Heart left ventricle (tissue), 16 donors: ENCODE measurements around the gene SERPINA9. TPM values are rescaled to one million over a fixed set of nuclear protein-coding genes. Genes with fewer than 3 reads are reported as not detected.

Source experiments
- ATAC-seq, 4 donors: fragments of 200-7000 bp; cut with Tn5 transposase; one replicate each; pipeline ENCODE4 v1.9.1; 2020 to 2022; ENCODE audit warnings: moderate library complexity in 4 of 4, mild to moderate bottlenecking in 3 of 4, moderate number of reproducible peaks in 1 of 4
- DNase-seq, 5 donors: peaks; one replicate each; pipeline ENCODE4 v3.0.0-alpha.2; 2020
- H3K27ac ChIP-seq, 12 donors: fragments of 200-600 bp; sonication (generic) in 4 of 12; one replicate each; pipeline versions ENCODE4 v1.5.0 to v1.8.0; 2016 to 2022; ENCODE audit warnings: mild to moderate bottlenecking in 2 of 12
- H3K27me3 ChIP-seq, 9 donors: fragments of 200-600 bp; sonication (generic) in 2 of 9; one replicate each; pipeline versions ENCODE4 v1.5.1 to v1.8.0; 2016 to 2022; ENCODE audit warnings: mild to moderate bottlenecking in 3 of 9
- H3K36me3 ChIP-seq, 9 donors: fragments of 200-600 bp; sonication (generic) in 2 of 9; one replicate each; pipeline versions ENCODE4 v1.5.0 to v1.8.0; 2018 to 2022; ENCODE audit warnings: mild to moderate bottlenecking in 2 of 9
- H3K4me1 ChIP-seq, 12 donors: fragments of 200-600 bp; sonication (generic) in 4 of 12; one replicate each; pipeline versions ENCODE4 v1.5.0 to v1.8.0; 2016 to 2022; ENCODE audit warnings: mild to moderate bottlenecking in 3 of 12
- H3K4me3 ChIP-seq, 12 donors: fragments of 200-600 bp; sonication (generic) in 4 of 12; one replicate each; pipeline versions ENCODE4 v1.5.0 to v1.8.0; 2017 to 2022; ENCODE audit warnings: mild to moderate bottlenecking in 9 of 12, moderate library complexity in 4 of 12
- H3K9me3 ChIP-seq, 12 donors: fragments of 200-600 bp; sonication (generic) in 4 of 12; one replicate each; pipeline versions ENCODE4 v1.5.0 to v1.8.0; 2016 to 2022; ENCODE audit warnings: mild to moderate bottlenecking in 1 of 12
- POLR2A ChIP-seq, 2 donors: fragments of 450-650 bp; IDR thresholded peaks; one replicate each; pipeline ENCODE4 v1.6.1; 2017; ENCODE audit warnings: antibody characterized with exemption in 2 of 2, mild to moderate bottlenecking in 2 of 2, moderate library complexity in 2 of 2
- WGBS, 4 donors: extraction: QIAGEN DNeasy Blood & Tissue Kit in 2 of 4; methylation state at CpG; one replicate each; pipeline versions ENCODE4 v1.1.5 to v1.1.7; 2013 to 2018; 5-methylcytosine and 5-hydroxymethylcytosine counted together
- intact Hi-C, 10 donors: fragments of 100-400 bp; cut with DNase I; formaldehyde crosslinking; loops; one replicate each; pipeline versions ENCODE4 v1.11.1 to v1.14.2; 2022
- polyA plus RNA-seq, 2 donors: library from polyadenylated mRNA; stranded (reverse); fragments of 200-250 nt; gene quantifications; one replicate each; pipeline ENCODE4 v1.2.3, GENCODE V29; 2013
- total RNA-seq, 9 donors: library from RNA; depleted of rRNA in 2 of 9; stranded (reverse); fragments of >200 nt in 2 of 9; fragmentation: NEBNext Ultra II Directional in 3 of 9; extraction: Animal tissue kit (Norgen Biotek cat#: 25700) in 3 of 9; gene quantifications; one replicate each; pipeline versions ENCODE4 v1.1.0 to v1.2.4, GENCODE V29; 2016 to 2023
- TF ChIP-seq, protein P1 (sequence below), 12 donors: fragments of 200-600 bp; sonication (generic) in 4 of 12; IDR thresholded peaks; one replicate each; pipeline versions ENCODE4 v1.5.0 to v1.8.0; 2018 to 2022; ENCODE audit warnings: antibody characterized with exemption in 12 of 12, mild to moderate bottlenecking in 5 of 12
- donor health status: ischemic (EF 13 %, LVEDD 7.1; RV severe dilation, severe dysfunction).
- donor health status: healthy with polysubstance abuse.
- donor health status: DM: no; HTN: yes; CAD: no.
- donor health status: DM: no; HTN: no; CAD: no.
- donor health status: ischemic (EF 25% LVEDD 6.9; RV normal size, moderate dysfunction).
- donor health status: ischemic (EF 25% LVEDD 5.7; RV mildly dilated, moderate dysfunction).
- donor health status: healthy.
- donor health status: DM: yes; HTN: yes; CAD: no.
- donor health status: ischemic (EF 35%, LVEDD 5.7; RV mildly dilated, moderate dysfunction).
- donor health status: nonischemic (EF 11% LVEDD 7.7; RV severe dilation, severe dysfunction).
- donor health status: DM: yes; HTN: yes; CAD: no.
- donor health status: PGD.
- donor health status: ischemic (EF 29% LVEDD 5.4; RV normal size, mild dysfunction).
- donor health status: nonischemic (EF 23%, LVEDD 6.1; RV moderate dilation, normal function).

The SERPINA9 gene
- total and polyA plus RNA-seq, 11 donors, result not detected

DNA sequence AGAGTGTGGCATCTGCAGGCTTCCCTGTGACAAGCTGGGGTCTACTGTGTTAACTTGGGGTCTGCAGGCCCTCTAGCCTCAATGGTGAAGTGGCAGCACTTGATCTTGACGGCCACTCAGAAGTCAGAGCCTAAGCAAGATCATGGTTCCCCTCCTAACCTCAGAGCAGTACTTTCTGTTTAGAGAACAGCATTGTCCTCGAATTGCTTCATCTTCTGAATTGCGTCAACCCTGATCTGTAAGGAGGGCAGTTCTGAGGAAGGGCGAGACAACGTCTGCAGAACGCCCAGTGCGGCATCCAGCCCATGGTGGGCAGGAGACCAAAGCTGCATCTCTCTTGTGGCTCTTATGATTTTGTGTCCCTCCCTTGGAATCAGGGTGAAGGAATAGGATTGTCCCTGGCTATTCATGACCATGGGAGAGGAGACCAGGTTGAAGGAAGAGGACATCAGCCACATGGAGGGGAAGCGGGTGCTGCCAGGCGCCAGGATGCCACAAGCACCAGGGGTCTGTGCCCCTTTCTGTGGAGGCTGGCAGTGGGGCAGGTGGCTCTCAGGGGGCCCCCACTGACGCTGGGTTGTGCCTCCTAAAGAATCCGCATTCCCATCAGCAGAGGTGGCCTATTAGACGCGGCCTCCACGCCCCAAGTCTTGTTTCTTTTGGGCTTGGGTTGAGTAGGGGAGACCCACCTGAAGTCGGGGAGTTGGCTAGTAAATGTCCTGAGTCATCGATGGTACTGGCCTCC is 2.2 kb downstream of the SERPINA9 start:
- no peak for DNase-seq
- Histone ChIP-seq H3K27ac (no peak overlapping the region), H3K36me3 (no peaks in the 10 kb centered on the region), H3K9me3 (peaks cover 0 to 11% (median 9%) of the 10 kb centered on the region in 12 donors), H3K4me1 (no peaks in the 10 kb centered on the region), H3K27me3 (peaks cover 0 to 11% (median 0%) of the 10 kb centered on the region in 9 donors), H3K4me3 (no peak overlapping the region)
- intact Hi-C loops, result no loop called here
- WGBS, 4 donors, result 81 to 88% (median 83%) methylated on average over 14 to 16 of the region's 16 CpGs
- no peak for ATAC-seq
- TF ChIP-seq POLR2A (IDR thresholded peaks at IDR 0.05), result no peak
- TF ChIP-seq, protein P1, sequence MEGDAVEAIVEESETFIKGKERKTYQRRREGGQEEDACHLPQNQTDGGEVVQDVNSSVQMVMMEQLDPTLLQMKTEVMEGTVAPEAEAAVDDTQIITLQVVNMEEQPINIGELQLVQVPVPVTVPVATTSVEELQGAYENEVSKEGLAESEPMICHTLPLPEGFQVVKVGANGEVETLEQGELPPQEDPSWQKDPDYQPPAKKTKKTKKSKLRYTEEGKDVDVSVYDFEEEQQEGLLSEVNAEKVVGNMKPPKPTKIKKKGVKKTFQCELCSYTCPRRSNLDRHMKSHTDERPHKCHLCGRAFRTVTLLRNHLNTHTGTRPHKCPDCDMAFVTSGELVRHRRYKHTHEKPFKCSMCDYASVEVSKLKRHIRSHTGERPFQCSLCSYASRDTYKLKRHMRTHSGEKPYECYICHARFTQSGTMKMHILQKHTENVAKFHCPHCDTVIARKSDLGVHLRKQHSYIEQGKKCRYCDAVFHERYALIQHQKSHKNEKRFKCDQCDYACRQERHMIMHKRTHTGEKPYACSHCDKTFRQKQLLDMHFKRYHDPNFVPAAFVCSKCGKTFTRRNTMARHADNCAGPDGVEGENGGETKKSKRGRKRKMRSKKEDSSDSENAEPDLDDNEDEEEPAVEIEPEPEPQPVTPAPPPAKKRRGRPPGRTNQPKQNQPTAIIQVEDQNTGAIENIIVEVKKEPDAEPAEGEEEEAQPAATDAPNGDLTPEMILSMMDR (IDR thresholded peaks at IDR 0.05), result no peak

DNA sequence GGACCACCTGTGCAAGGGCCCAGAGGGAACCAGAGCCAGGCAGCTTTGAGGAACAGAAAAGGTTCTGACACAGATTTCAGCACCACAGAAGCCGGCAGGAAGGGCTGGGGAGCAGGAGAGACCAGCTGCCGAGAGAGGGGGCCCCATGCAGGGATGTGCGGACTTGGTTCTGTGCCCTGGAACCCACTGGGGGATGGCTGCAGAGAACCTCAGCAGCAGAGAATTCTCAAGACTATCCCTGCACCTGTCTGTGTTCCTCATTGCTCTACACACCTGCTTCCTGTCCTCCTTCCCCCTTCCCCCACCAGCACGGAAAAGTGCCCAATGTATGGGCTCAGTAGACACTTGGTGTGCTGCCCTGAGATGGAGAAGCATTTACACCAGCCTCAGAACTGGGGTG is 3.2 kb downstream of the SERPINA9 start:
- DNase-seq (no peak), ATAC-seq (no peak)
- intact Hi-C loops, result no loop called here
- TF ChIP-seq POLR2A (IDR thresholded peaks at IDR 0.05), result no peak
- TF ChIP-seq, protein P1 (IDR thresholded peaks at IDR 0.05), result no peak
- Histone ChIP-seq H3K27ac (no peak overlapping the region), H3K9me3 (peaks cover 0 to under 1% (median 0%) of the 10 kb centered on the region in 12 donors), H3K4me3 (no peak overlapping the region), H3K36me3 (no peaks in the 10 kb centered on the region), H3K27me3 (peaks cover 0 to 11% (median 0%) of the 10 kb centered on the region in 9 donors), H3K4me1 (no peaks in the 10 kb centered on the region)
- WGBS, 4 donors, result 56 to 65% (median 64%) methylated on average over 4 of the region's 4 CpGs

DNA sequence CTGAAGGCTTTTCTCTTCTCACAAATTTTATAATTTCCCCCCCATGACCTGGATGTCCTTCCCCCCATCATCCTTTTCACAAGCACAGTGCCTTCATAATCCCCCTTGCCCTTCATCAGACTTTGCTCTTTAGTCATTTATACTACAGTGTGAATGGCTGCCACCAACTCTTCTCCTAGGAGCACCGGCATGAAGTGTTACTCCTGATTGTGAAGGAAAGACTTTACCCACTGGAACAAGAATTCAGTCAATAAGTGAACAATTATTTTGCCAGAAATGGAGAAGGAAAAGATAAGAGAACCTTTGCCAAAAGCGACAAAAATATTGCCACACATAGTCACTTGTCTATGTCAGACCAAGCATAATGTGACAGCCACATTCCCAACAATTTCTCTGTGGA is 5.0 kb downstream of the SERPINA9 start:
- TF ChIP-seq POLR2A (IDR thresholded peaks at IDR 0.05), result no peak
- TF ChIP-seq, protein P1 (IDR thresholded peaks at IDR 0.05), result no peak
- Histone ChIP-seq H3K27me3 (peaks cover 0 to 18% (median 0%) of the 10 kb centered on the region in 9 donors), H3K9me3 (no peaks in the 10 kb centered on the region), H3K4me1 (no peaks in the 10 kb centered on the region), H3K4me3 (no peak overlapping the region), H3K36me3 (no peaks in the 10 kb centered on the region), H3K27ac (no peak overlapping the region)
- DNase-seq (no peak), ATAC-seq (no peak)
- WGBS, 4 donors, result 94 to 97% (median 95%) methylated on average over 2 of the region's 2 CpGs
- intact Hi-C loops, result no loop called here

DNA sequence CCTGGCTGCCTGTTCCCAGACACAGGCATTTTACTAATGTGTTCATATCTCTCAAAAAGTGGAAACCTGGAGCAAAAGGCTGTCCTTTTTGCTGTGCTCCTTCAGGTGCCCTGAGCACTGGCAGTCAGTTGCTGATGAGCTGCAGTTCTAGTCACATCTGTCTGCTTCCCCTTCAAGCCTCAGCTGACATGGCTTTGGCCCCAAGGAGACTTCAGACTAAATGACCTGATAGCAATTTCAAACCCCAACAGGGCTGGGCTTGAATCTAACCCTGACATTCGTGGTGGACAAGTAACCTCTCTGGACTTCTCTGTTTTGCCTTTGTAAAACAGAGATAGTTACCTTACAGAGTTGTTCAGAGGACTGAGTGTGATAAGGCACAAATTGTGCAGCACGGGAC is 5.7 kb downstream of the SERPINA9 start:
- DNase-seq (no peak), ATAC-seq (no peak)
- Histone ChIP-seq H3K27me3 (peaks cover 0 to 18% (median 0%) of the 10 kb centered on the region in 9 donors), H3K27ac (no peak overlapping the region), H3K4me1 (no peaks in the 10 kb centered on the region), H3K36me3 (no peaks in the 10 kb centered on the region), H3K9me3 (peaks cover 0 to 3% (median 0%) of the 10 kb centered on the region in 12 donors), H3K4me3 (no peak overlapping the region)
- no peak for TF ChIP-seq POLR2A (IDR thresholded peaks at IDR 0.05)
- TF ChIP-seq, protein P1 (IDR thresholded peaks at IDR 0.05), result no peak
- intact Hi-C loops, result no loop called here
- 18 to 55% (median 48%) methylated on average over 2 of the region's 2 CpGs for WGBS, 4 donors
